ENCODE results near the gene MX1.

MX1 gene

GRCh38 chr21:41441546-41441945 lies 15.5 kb downstream of the MX1 start:
- Histone ChIP-seq H3K36me3 (peaks cover 60% of the 10 kb centered on the region), H3K9ac (no peak overlapping the region), H3K27me3 (no peaks in the 10 kb centered on the region), H4K20me1 (no peaks in the 10 kb centered on the region), H3K4me1 (peaks cover 6% of the 10 kb centered on the region), H3K27ac (no peak overlapping the region), H3K4me3 (no peak overlapping the region), H3K4me2 (no peak overlapping the region), H3K9me3 (peaks cover 6% of the 10 kb centered on the region)
- TF ChIP-seq Cebpa-rat (IDR thresholded peaks at IDR 0.05) = no peak

- Histone ChIP-seq H3K4me1 (peaks cover 6% of the 10 kb centered on the region), H3K27me3 (no peaks in the 10 kb centered on the region; the same call in 1 of the 2 replicates), H3K27ac (no peak overlapping the region), H4K20me1 (no peaks in the 10 kb centered on the region), H3K9me3 (no peaks in the 10 kb centered on the region), H3K4me3 (no peak overlapping the region), H3K36me3 (peaks cover 53% of the 10 kb centered on the region), H3K4me2 (no peak overlapping the region), H3K9ac (no peak overlapping the region)
- TF ChIP-seq Cebpa-rat (IDR thresholded peaks at IDR 0.05) = no peak
Measured at GRCh38 chr21:41442481-41443186, 16.6 kb downstream of the MX1 start.

DNA sequence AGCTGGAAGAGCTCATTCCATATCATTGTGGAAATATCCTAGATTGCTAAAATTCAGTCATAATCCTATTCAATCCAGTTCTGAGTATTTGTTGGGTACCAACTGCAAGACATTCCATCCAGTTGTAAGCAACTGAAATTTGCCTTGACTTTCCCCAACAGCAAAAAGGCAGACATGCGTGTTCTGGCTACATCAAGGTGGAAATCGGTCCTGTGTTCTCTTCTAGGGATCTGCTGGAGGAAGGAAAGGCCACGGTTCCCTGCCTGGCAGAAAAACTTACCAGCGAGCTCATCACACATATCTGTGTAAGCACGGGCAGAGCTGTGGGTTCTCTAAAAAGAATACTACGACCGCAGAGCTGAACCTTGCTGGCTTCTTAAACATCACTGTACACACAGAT lies 17.5 kb downstream of the MX1 start:
- no peaks in the 10 kb centered on the region for H4K20me1 ChIP-seq
- no peak overlapping the region for H3K27ac ChIP-seq
- H3K9ac ChIP-seq = no peak overlapping the region
- H3K9me3 ChIP-seq = no peaks in the 10 kb centered on the region
- TF ChIP-seq Cebpa-rat (IDR thresholded peaks at IDR 0.05) = no peak
- H3K4me1 ChIP-seq = peaks cover 6% of the 10 kb centered on the region
- no peak overlapping the region for H3K4me2 ChIP-seq
- no peak overlapping the region for H3K4me3 ChIP-seq
- H3K27me3 ChIP-seq = no peaks in the 10 kb centered on the region; the same call in 1 of the 2 replicates
- H3K36me3 ChIP-seq = peaks cover 51% of the 10 kb centered on the region

DNA sequence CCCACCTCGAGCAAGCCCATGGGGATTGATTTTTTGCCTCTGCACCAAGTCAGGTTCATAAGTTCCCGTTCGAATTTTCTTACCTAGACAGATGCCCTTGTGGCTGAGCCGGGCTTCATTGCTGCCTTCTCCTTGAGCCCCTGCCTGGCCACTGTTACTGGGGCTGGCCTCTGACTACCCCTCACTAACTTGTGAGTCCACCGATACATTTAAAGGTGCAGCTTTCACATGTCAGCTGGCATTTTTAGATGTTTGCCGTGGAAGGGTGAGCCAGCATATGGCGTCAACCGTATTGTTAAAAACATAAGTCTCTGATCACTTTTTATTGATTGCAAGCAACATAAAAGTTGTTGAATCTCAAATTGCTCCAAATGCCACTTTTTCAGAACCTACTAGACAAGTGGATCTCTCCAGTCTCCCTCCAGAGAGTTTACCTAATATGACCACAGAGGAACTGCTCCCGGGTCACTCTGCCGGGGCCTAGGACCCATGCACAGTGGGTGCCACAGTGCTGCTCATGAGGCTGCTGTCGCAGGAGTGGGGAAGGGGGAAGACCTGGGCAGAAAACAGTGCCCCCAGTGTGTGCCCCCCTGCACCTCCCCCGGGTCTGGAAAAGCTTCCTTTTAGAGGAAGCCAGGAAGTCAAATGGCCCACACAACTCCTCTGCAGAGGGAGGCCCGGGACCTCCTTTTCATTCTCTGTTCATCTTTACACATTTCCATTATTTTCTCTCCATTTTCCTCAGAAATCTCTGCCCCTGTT lies 18.8 kb downstream of the MX1 start:
- Histone ChIP-seq H3K36me3 (peaks cover 48% of the 10 kb centered on the region), H3K4me1 (peaks cover 6% of the 10 kb centered on the region), H3K4me2 (no peak overlapping the region; the same call in 1 of the 2 replicates), H3K27ac (no peak overlapping the region), H3K4me3 (no peak overlapping the region), H4K20me1 (no peaks in the 10 kb centered on the region), H3K9me3 (no peaks in the 10 kb centered on the region), H3K27me3 (no peaks in the 10 kb centered on the region; the same call in 1 of the 2 replicates), H3K9ac (no peak overlapping the region)
- TF ChIP-seq Cebpa-rat (IDR thresholded peaks at IDR 0.05) = no peak

DNA sequence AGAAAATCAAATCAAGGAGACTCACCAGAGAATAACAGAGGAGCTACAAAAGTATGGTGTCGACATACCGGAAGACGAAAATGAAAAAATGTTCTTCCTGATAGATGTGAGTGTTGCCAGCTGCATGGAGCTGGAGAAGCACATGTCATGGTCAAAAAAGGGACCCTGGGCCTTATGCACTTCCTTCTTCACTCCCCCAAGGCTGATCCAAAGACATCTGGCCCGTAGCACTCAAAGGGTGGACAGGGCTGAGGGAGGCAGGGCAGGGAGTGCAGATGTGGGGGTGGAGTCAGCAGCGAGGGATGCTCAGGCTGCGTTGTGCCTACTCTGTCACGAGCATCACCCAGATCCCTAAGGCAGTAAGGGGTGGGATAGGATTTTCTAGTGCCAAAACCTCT lies 19.4 kb downstream of the MX1 start:
- H4K20me1 ChIP-seq = no peaks in the 10 kb centered on the region
- H3K27me3 ChIP-seq = no peaks in the 10 kb centered on the region; the same call in 1 of the 2 replicates
- peaks cover 42% of the 10 kb centered on the region for H3K36me3 ChIP-seq
- H3K4me1 ChIP-seq = peaks cover 6% of the 10 kb centered on the region
- H3K9me3 ChIP-seq = no peaks in the 10 kb centered on the region
- no peak overlapping the region for H3K4me3 ChIP-seq
- no peak for TF ChIP-seq Cebpa-rat (IDR thresholded peaks at IDR 0.05)
- H3K9ac ChIP-seq = no peak overlapping the region
- H3K4me2 ChIP-seq = no peak overlapping the region
- H3K27ac ChIP-seq = no peak overlapping the region

DNA sequence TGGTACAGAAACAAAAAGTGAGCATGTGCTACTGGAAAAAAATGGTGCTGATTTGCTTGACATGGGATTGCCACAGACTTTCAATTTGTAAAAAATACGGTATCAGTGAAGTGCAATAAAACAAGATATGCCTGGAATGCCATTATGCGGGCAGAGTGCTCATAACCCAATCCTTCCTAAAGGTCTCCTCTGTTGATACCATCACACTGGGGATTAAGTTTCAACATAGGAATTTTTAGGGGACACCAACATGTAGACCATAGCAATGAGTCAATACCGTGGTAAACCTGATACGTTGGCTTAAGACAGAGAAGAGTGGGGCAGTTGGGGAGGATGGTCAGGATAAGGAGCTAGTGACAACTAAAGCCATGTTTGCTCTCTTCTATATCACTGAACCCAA lies 20.5 kb downstream of the MX1 start:
- no peak overlapping the region for H3K4me3 ChIP-seq
- no peak for TF ChIP-seq Cebpa-rat (IDR thresholded peaks at IDR 0.05)
- H3K27ac ChIP-seq = no peak overlapping the region
- H3K4me2 ChIP-seq = no peak overlapping the region
- H4K20me1 ChIP-seq = no peaks in the 10 kb centered on the region
- H3K9me3 ChIP-seq = no peaks in the 10 kb centered on the region
- H3K9ac ChIP-seq = no peak overlapping the region
- peaks cover 9% of the 10 kb centered on the region for H3K4me1 ChIP-seq
- peaks cover 31% of the 10 kb centered on the region for H3K36me3 ChIP-seq
- H3K27me3 ChIP-seq = no peaks in the 10 kb centered on the region; the same call in 1 of the 2 replicates

DNA sequence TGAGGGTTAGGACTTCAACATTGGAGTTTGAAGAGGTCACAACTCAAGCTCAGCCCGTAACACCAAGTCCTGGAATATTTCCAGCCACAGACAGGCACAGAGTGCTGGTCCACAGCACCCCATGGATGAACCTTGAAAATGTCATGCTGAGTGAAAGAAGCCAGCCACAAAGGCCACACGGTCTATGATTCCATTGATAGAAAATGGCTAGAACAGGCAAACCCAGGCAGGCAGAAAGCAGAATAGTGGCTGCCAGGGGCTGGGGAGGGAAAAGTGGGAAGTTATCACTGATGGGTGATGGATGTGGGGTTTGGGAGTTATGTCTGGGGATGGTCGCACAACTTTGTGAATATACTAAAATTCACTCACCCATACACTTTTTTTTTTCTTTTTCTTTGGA lies 21.3 kb downstream of the MX1 start:
- H3K4me3 ChIP-seq = no peak overlapping the region
- peaks cover 27% of the 10 kb centered on the region for H3K36me3 ChIP-seq
- H3K27ac ChIP-seq = no peak overlapping the region
- H3K9ac ChIP-seq = no peak overlapping the region
- H3K27me3 ChIP-seq = no peaks in the 10 kb centered on the region; the same call in 1 of the 2 replicates
- no peak overlapping the region for H3K4me2 ChIP-seq
- H3K4me1 ChIP-seq = peaks cover 16% of the 10 kb centered on the region
- H4K20me1 ChIP-seq = no peaks in the 10 kb centered on the region
- TF ChIP-seq Cebpa-rat (IDR thresholded peaks at IDR 0.05) = no peak
- H3K9me3 ChIP-seq = no peaks in the 10 kb centered on the region

GRCh38 chr21:41449613-41450012 lies 23.6 kb downstream of the MX1 start:
- Histone ChIP-seq H3K4me2 (no peak overlapping the region), H3K4me1 (peaks cover 19% of the 10 kb centered on the region), H3K9me3 (no peaks in the 10 kb centered on the region), H3K27me3 (no peaks in the 10 kb centered on the region; the same call in 1 of the 2 replicates), H3K36me3 (peaks cover 19% of the 10 kb centered on the region; the same call in 1 of the 2 replicates), H3K27ac (no peak overlapping the region), H4K20me1 (no peaks in the 10 kb centered on the region), H3K9ac (no peak overlapping the region), H3K4me3 (no peak overlapping the region)
- no peak for TF ChIP-seq Cebpa-rat (IDR thresholded peaks at IDR 0.05)

- no peak for TF ChIP-seq Cebpa-rat (IDR thresholded peaks at IDR 0.05)
- no peaks in the 10 kb centered on the region for H3K9me3 ChIP-seq
- peaks cover 16% of the 10 kb centered on the region; the same call in 1 of the 2 replicates for H3K4me1 ChIP-seq
- no peak overlapping the region for H3K27ac ChIP-seq
- H4K20me1 ChIP-seq = no peaks in the 10 kb centered on the region
- no peaks in the 10 kb centered on the region; the same call in 1 of the 2 replicates for H3K27me3 ChIP-seq
- H3K4me3 ChIP-seq = no peak overlapping the region
- H3K4me2 ChIP-seq = no peak overlapping the region
- H3K36me3 ChIP-seq = peaks cover 6% of the 10 kb centered on the region; the same call in 1 of the 2 replicates
- no peak overlapping the region for H3K9ac ChIP-seq
Measured at GRCh38 chr21:41451753-41452676, 26.0 kb downstream of the MX1 start.

All from BLaER1 (cell line).